Measurements from ENCODE around the gene UBE2I.

UBE2I gene

DNA sequence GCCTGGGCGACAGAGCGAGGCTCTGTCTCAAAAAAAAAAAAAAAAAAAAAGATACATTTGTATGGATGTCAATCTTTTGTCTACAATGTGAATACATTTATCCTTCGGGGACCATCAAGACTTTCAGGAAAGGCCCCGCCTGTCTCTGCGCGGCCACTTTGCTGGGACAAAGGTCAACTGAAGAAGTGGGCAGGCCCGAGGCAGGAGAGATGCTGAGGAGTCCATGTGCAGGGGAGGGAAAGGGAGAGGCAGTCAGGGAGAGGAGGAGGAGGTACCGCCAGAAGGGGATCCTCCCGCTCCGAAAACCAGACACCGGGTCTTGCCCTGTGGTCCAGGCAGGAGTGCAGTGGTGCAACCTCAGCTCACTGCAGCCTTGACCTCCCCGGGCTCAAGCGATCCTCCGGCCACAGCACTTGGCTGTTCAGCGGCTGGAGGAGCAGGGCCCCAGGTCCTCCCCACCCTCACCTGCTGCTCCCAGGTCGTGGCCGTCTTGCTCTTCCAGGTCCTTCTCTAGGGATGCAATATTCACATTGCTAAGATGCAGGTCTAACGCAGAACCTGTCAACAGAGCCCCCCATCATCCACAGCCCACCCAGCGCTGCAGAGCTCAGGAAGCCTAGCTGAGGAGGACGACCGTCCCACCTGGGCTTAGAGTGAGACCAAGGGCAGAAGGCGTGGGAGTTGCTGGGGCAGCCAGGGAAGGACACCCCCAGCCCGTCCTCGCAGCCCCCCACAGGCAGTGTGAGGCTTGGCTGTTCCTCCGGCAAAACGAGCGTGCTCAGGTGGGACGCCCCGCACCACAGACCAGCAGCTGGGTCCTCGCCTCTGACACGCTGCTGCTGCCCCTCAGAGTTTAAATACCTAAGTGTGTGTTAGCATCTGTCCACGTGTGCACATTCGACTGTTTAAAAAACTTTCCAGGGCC, 61.9 kb downstream of the UBE2I start:
- Histone ChIP-seq H3K4me1 (ENCODE audit: control insufficient read depth in 1 of 2, insufficient read depth in 2 of 2, low read length in 2 of 2) (no peaks in the 10 kb centered on the region), H3K27me3 (ENCODE audit: control insufficient read depth in 1 of 2, insufficient read depth in 2 of 2, low read length in 2 of 2) (no peaks in the 10 kb centered on the region), H3K9me3 (ENCODE audit: control insufficient read depth in 1 of 2, low read length in 2 of 2) (no peaks in the 10 kb centered on the region), H3K36me3 (ENCODE audit: control insufficient read depth in 1 of 2, insufficient read depth in 2 of 2, low read length in 2 of 2) (peaks cover 5 to 33% of the 10 kb centered on the region in 2 donors), H3K4me3 (ENCODE audit: low read depth in 1 of 2, low read length in 2 of 2) (no peak overlapping the region), H3K27ac (ENCODE audit: low read depth, low read length) (no peak overlapping the region), H3K9ac (ENCODE audit: low read depth in 1 of 2, low read length in 2 of 2) (no peak overlapping the region)

DNA sequence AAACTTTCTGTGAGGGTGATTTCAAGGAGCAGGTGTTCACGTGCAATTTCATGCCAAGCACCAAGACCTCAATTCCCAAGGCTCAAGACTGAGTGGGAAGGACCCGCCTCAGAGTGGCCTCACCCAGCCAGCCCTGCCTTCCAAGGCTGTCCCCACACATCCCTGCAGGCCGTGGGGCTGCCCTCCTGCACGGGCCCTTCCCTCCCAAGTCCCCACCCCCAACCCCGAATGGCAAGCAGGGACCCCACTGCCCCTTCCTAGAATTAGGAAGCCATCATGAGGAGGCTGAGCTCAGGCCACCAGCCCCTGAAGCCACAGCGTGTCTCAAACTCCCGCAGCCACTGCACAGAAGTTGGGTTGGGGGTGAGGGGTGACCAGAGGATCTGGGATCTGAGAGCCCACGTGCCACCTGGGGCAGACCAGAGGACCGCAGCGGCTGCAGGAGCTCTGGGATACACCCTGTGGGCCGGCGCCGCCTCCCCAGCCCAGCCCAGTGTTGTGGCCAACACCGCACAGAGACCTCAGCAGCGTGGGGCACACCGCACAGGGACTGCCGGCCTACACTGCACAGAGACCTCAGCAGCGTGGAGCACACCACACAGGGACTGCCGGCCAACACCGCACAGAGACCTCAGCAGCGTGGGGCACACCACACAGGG, 63.0 kb downstream of the UBE2I start:
- Histone ChIP-seq H3K36me3 (ENCODE audit: control insufficient read depth in 1 of 2, insufficient read depth in 2 of 2, low read length in 2 of 2) (peaks cover 5 to 25% of the 10 kb centered on the region in 2 donors), H3K27me3 (ENCODE audit: control insufficient read depth in 1 of 2, insufficient read depth in 2 of 2, low read length in 2 of 2) (no peaks in the 10 kb centered on the region), H3K4me3 (ENCODE audit: low read depth in 1 of 2, low read length in 2 of 2) (no peak overlapping the region), H3K9ac (ENCODE audit: low read depth in 1 of 2, low read length in 2 of 2) (no peak overlapping the region), H3K9me3 (ENCODE audit: control insufficient read depth in 1 of 2, low read length in 2 of 2) (no peaks in the 10 kb centered on the region), H3K4me1 (ENCODE audit: control insufficient read depth in 1 of 2, insufficient read depth in 2 of 2, low read length in 2 of 2) (no peaks in the 10 kb centered on the region), H3K27ac (ENCODE audit: low read depth, low read length) (no peak overlapping the region)

DNA sequence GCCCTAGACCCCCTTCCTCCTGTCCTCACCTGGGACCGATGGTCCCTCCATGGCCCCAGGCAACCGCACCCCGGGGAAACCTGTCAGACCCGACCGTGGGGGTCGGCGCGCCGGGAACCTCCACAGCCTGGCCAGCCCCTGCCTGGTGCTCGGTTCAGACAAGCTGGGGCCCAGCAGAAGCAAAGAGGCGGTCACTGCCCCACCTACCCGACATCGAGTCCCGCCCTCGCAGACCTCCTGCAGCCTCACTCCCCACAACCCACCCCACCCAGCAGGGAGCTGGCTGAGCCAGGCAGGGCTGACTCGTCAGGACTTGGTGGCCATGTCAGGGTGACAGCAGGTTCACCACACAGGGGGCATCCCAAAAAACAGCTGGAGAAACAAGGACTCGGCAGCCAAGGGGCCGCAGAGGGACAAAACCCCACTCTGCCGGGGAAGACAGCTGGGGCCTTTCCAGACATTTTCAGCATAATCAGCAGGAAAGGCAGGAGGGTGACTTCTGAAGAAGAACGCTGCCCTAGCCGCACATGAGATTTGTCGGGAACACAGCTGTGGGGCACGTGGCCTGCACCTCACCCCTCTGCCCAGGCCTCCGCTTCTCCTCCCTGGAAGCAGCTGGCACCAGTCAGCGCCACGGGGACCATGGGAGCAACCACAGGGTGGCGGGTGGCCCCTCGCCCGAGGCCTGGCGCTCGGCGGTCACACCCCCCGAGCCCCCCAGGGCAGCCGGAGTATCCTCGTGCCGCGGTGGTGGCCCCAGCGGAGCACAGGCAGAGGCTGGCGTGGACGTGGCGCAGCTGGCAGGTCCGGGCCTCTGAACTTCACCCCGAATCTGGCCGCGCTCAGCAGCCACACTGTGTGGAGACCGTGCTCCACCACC, 65.2 kb downstream of the UBE2I start:
- Histone ChIP-seq H3K9me3 (ENCODE audit: control insufficient read depth in 1 of 2, low read length in 2 of 2) (no peaks in the 10 kb centered on the region), H3K36me3 (ENCODE audit: control insufficient read depth in 1 of 2, insufficient read depth in 2 of 2, low read length in 2 of 2) (peaks cover 5 to 22% of the 10 kb centered on the region in 2 donors), H3K4me1 (ENCODE audit: control insufficient read depth in 1 of 2, insufficient read depth in 2 of 2, low read length in 2 of 2) (peaks cover 8 to 9% of the 10 kb centered on the region in 2 donors), H3K9ac (ENCODE audit: low read depth in 1 of 2, low read length in 2 of 2) (no peak overlapping the region), H3K27me3 (ENCODE audit: control insufficient read depth in 1 of 2, insufficient read depth in 2 of 2, low read length in 2 of 2) (no peaks in the 10 kb centered on the region), H3K27ac (ENCODE audit: low read depth, low read length) (no peak overlapping the region), H3K4me3 (ENCODE audit: low read depth in 1 of 2, low read length in 2 of 2) (no peak overlapping the region)

DNA sequence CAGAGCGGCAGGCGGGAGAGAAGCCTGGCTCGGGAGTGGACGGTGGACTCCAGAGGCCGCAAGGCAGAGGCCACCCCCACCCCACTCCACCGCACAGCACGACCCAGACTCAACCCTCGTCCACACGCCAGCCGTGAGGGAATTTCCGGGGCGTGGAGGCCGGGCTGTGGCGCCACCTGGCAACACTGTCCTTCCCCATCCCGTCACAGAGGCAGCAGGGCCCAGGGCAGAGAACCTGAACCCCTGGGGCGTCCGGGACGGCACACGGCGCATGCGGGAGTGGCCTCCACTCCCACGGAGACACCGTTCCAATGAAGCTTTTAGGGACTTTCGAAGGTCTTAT, 65.8 kb downstream of the UBE2I start:
- Histone ChIP-seq H3K9ac (ENCODE audit: low read depth in 1 of 2, low read length in 2 of 2) (no peak overlapping the region), H3K36me3 (ENCODE audit: control insufficient read depth in 1 of 2, insufficient read depth in 2 of 2, low read length in 2 of 2) (peaks cover 0 to 16% of the 10 kb centered on the region in 2 donors), H3K4me1 (ENCODE audit: control insufficient read depth in 1 of 2, insufficient read depth in 2 of 2, low read length in 2 of 2) (peaks cover 8 to 9% of the 10 kb centered on the region in 2 donors), H3K4me3 (ENCODE audit: low read depth in 1 of 2, low read length in 2 of 2) (no peak overlapping the region), H3K27ac (ENCODE audit: low read depth, low read length) (no peak overlapping the region), H3K27me3 (ENCODE audit: control insufficient read depth in 1 of 2, insufficient read depth in 2 of 2, low read length in 2 of 2) (no peaks in the 10 kb centered on the region), H3K9me3 (ENCODE audit: control insufficient read depth in 1 of 2, low read length in 2 of 2) (no peaks in the 10 kb centered on the region)

DNA sequence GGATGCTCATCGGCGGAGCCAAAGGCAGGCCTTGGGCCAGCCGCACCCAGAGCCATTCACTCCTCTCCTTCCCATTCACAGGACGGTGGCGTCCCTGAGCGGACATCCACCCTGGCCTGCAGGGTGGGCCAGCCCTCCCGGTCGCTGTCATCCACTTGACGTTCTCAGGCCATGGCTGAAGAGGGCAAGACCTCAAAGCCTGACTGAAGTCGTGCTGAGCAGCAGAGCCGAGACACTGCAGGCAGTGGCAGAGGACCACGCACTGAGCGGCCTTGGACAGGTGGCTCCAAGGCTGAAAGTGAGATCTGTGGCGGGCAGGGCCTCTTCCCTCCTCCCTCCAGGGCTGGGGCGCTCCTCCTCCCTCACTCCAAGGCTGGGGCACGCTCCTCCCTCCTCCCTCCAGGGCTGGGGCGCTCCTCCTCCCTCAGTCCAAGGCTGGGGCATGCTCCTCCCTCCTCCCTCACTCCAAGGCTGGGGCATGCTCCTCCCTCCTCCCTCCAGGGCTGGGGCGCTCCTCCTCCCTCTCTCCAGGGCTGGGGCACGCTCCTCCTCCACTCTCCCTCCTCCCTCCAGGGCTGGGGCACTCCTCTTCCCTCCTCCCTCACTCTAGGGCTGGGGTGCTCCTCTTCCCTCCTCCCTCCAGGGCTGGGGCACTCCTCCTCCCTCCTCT, 66.4 kb downstream of the UBE2I start:
- Histone ChIP-seq H3K27me3 (ENCODE audit: control insufficient read depth in 1 of 2, insufficient read depth in 2 of 2, low read length in 2 of 2) (no peaks in the 10 kb centered on the region), H3K9me3 (ENCODE audit: control insufficient read depth in 1 of 2, low read length in 2 of 2) (no peaks in the 10 kb centered on the region), H3K4me1 (ENCODE audit: control insufficient read depth in 1 of 2, insufficient read depth in 2 of 2, low read length in 2 of 2) (peaks cover 8 to 9% of the 10 kb centered on the region in 2 donors), H3K9ac (ENCODE audit: low read depth in 1 of 2, low read length in 2 of 2) (no peak overlapping the region), H3K36me3 (ENCODE audit: control insufficient read depth in 1 of 2, insufficient read depth in 2 of 2, low read length in 2 of 2) (peaks cover 0 to 16% of the 10 kb centered on the region in 2 donors), H3K27ac (ENCODE audit: low read depth, low read length) (no peak overlapping the region), H3K4me3 (ENCODE audit: low read depth in 1 of 2, low read length in 2 of 2) (no peak overlapping the region)
